CD4-positive, alpha-beta T cell treated with Interleukin-15 for 4 hours (primary cell): ENCODE data around the gene FAM229A.
A peak's percentile ranks its signal among the peaks of the same experiment; 100 is the strongest.
"Not testable (repeated sequence)": the region's sequence is repeated elsewhere in the genome, so short reads cannot be mapped to it uniquely, and the experiment has no call there.

Experiments
- DNase-seq: peaks from one replicate; pipeline ENCODE4 v3.0.0-alpha.2; 2020; ENCODE audit warnings: low spot score

The FAM229A gene

DNA sequence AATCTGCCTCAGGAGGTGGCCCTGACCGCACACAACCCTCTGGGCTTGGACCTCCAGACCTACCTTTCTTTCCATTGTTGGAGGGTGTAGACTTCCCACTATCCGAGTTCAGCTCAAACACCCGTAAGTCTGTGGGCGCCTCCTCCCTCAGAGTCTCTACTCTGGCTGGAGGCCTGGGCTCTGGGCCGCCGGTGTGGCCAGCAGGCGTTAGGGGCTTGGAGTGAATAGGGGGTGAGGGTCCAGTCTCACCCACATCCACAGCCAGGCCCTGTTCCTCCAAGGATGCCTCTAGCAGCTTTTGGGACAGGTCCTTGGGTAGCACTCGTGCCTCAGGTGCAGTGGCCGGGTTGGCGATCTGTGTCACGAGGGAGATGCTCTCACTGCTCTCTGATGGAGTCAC is 13.9 kb upstream of the FAM229A start:
- DNase-seq = no peak

DNA sequence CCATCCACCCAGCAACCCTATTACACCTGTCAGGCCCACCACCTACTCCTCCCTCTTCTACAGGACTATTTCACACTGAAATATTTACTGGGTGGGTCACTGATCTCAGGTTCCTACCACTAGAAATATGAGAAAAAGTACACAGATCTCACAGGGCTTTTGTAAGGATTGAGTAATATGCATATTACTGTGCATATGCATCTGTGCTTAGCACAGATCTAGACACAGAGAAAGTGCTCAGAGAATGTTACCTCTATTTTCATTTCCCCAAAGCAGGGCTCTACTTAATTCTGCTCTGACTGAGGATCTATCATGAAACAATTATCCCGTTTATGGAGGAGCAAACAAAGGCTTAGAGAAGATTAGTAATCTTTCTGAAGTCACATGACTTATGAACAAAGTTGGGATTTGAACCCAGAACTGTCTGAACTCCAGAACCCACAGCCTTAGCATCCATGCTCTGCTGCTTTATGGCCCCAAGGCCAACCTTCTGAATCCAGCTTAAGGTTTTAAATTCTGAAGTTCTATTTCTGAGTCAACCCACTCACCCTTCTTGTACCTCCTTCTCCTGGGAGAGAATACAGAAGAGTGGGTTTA is 11.8 kb upstream of the FAM229A start:
- DNase-seq = no peak

DNA sequence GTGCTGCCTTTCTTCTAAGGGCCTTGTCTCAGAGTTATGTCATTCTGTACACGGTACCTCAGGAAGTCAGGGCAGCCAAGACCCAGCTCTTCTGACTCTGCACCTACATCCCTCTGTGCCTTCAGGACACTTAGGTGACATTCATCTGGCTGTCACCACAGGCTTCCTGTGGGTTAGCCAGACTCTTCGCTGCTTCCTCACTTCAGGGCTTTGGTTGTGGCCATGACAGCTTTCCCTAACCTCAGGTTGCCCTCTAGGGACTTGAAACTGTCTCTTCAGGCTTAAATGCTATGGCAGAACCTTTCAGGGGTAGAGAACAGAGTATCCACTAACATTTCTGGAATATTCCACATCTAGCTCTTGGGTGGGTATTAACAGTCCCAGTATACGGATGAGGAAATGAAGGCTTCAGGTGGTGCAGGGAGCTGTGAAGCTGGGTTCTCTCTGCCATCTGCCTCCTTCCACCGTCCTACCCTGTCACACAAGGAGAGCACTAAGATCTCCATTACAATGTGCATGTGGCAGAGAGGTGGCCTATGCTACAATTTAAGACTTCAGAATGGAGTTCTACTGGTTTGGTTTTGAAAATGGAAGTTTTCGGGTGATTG is 10.0 kb upstream of the FAM229A start:
- peak; percentile 77 for DNase-seq

DNA sequence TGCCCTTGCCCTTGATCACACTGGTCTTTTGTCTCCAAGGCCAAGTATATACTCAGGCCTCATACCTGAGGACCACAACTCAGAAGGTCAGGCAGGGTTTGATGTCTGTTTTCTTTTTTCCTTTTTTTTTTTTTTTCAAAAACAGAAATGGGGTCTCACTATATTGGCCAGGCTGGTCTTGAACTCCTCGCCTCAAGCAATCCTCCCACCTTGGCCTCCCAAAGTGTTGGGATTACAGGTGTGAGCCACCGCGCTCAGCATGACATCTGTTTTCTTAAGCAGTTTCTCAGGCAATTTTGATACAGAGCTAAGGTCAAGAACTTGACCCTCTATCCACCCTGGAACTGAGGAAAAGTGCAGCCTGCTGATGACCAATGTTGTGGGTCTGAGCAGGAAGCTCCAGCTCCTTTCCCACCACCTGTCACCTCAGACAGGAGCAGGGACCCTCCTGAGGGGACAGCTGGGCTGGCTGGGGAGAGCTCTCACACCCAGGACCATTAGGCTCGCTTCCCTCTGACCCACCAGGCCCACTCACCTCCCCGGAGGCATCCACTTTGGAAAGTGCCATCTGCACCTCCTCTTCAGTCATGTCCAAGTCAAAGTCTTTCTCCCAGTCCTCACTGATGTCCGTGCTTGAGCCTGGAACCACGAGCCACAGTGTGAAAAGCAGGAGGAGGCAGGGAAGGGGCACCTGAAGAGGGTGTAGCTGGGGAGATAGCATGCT is 5.8 kb upstream of the FAM229A start:
- no peak for DNase-seq

DNA sequence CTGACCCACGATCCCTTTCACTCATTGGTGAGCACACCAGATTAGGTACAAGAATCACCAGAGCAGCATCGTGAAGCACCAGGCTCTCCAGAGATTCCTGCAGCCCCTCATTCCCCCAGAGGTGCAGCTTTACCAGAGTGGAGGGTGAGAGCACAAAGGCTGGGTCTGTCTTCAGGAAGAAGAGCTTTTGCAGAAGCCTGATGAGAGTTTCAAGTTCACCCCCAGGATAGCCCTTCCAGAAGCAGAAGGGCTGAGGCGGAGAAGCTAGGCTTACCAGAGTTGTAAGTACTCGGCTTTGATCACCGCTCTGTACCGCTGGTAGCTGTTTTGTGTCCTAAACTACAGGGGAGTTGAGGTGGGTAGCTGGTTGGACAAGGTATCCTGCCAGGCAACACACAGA is 3.2 kb upstream of the FAM229A start:
- DNase-seq = no peak

DNA sequence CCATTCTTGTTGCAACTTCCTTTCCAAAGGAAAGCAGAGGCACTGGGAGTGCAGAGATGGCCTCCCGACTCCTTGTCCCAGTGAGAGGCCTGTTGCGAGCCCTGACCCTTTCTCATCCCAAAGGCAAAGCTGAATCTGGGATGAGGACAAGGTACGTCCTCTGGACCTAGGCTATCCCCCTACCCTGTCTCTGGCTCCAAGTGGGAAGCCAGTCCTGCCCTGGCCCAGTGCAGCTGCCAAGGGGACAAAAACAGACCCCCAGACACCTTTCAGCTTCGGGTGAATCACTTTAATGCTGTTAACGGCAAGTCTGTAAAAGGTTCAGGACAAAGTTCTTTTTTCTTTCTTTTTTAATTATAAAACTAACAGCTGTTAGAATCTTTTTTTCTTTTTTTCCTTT is 2.6 kb upstream of the FAM229A start:
- DNase-seq = no peak

DNA sequence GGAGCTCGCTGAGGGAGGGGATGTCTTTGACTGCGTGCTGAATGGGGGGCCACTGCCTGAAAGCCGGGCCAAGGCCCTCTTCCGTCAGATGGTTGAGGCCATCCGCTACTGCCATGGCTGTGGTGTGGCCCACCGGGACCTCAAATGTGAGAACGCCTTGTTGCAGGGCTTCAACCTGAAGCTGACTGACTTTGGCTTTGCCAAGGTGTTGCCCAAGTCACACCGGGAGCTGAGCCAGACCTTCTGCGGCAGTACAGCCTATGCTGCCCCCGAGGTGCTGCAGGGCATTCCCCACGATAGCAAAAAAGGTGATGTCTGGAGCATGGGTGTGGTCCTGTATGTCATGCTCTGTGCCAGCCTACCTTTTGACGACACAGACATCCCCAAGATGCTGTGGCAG is 1.4 kb upstream of the FAM229A start:
- no peak for DNase-seq

DNA sequence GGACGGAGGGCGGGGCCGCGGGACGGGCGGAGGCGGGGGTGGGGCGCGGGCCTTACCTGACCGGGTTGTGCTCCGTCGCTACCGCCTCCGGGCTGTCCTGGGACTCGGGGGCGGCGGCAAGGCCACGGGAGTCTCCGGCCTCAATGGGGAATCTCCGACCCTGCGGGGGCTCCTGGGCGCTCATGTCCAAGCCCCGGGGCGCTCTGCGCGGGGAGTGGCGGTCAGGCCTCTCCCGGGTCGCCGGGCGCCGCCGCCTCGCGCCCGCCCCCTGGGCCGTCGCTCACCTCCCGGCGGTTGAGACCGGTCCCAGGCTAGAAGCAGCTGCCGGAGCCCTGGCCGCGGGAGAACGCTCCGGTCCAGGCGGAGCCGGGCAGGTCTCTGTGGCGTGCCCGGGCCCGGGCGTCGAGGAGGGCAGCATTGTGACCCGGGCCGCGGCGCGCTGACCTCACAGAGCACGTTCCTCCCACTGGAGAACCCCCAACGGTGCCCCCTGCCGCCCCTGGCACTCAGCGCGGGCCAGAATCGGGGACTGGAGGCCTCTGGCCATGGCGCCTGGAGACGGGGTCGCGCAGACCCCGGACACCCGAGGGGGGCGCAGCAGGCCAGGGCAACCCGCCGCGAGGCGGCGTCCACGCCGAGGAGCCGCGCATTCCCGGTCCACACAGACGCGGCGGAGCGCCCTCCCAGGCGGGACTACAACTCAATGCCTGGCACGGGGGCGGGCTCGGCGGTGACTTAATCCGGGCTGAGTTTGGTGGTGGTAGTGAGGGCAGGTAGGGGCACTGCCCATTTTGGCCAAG is 411 bp downstream of the FAM229A start:
- no peak for DNase-seq

DNA sequence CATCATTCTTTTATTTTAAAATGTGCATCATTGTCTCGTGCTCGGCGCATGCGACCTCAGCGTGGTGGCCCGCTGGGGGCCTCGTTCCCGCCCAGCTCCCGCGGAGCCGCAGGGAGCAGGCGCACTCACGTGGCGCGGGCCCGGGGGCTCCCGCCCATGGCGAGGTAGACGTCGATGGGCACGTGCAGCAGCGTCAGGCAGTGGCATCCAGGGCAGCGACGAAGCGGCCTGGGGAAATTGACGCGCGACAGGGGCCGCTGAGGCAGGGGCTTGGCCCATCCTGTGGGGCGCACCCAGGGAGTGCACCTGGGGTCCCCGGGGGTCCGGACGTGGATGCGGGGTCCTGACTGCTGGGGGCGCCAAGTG is 994 bp downstream of the FAM229A start:
- no peak for DNase-seq

DNA sequence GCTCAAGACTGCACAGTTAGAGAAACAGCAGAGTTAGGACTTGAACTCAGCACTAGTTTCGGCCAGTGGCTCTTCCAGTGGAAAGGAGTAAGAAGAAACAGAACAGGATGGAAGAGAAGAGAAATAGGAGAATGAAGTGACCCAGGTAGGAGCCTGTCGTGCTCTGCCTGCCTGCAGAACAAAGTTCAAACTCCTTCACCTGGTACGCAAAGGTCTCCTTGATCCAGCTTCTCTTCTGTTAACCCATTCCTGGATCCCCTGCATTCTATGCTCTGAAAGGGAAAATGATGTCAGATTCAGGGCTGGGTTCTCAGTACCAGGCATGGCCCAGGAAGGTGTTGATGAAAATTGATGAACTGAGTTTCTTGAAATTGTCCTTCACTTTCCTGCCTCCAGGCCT is 3.9 kb downstream of the FAM229A start:
- DNase-seq = no peak

DNA sequence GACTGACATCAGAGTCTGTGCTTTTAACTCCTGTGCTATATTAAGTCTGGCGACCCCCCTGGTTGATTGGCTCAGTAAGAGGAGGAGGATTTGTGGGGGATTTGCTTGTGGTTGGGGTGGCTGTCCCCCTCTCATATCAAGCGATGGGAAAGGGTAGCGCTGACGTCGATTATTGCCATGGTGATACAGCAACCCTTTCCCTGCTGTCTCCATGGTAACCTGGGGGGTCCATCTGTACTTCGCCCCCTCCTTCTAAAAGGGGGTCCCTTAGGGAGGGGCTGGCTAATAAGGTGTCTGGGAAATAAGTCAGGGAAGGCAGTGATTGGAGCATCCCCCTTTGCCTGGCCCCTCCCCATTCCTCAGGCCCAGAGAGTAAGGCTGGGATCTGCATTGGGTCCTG is 4.7 kb downstream of the FAM229A start:
- no peak for DNase-seq

DNA sequence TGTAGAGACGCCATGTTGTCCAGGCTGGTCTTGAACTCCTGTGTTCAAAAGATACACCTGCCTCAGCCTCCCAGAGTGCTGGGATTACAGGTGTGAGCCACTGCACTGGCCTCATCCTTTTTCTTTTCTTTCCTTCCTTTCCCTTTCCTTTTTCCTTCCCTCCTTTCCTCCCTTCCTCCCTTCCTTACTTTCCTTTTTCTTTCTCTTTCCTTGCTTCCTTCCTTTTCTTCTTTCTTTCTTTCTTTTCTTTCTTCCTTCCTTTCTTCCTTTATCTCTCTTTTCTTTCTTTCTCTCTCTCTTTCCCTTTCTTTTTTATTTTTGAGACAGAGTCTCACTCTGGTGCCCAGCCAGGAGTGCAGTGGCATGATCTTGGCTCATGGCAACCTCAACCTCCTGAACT is 5.8 kb downstream of the FAM229A start:
- no peak for DNase-seq

DNA sequence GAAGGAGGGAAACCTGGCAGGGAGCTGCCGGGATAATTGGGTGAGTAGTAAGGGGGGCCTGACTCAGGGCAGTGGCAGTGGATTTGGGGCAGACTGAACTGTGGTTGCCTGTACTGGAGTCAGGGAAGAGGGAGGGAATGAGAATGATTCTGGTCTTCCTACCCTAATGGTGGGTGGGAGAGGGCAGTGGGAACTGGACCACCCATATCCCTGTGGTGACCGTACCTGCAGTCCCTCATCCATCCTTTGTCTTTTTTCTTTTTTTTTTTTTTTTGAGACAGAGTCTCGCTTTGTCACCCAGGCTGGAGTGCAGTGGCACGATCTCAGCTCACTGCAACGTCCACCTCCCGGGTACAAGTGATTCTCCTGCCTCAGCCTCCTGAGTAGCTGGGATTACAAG is 6.5 kb downstream of the FAM229A start:
- DNase-seq = not testable (repeated sequence)

DNA sequence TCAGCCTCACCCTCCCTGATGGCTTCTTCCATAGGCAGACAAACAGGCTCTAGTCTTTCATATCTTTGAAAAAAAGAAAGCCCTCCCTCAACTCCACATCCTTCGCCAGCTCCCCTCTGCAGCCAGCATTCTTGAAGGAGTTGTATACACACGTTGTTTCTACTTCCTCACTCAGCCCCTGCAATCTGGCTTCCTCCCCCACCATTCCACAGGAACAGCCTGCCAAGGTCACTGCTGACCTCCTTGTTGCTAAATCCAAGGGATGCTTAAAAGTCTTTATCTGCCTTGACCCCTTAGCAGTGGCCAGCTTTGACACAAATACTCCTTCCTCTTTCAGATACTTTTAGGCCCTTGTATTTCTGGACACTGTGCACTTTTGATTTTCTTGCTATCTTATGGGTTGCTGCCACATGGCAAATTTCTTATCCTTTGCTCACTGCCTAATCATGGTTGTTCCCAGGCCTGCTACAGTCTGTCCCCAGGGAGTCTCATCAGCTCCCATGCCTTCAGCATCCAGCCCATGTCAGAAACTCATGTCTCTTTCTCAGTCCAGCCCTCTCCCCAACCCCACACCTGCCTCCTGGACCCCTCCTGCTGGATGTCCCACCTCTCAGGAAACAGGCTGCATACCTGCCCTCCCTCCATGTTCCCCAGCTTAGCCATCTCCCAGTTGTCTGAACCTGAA is 8.3 kb downstream of the FAM229A start:
- no peak for DNase-seq

DNA sequence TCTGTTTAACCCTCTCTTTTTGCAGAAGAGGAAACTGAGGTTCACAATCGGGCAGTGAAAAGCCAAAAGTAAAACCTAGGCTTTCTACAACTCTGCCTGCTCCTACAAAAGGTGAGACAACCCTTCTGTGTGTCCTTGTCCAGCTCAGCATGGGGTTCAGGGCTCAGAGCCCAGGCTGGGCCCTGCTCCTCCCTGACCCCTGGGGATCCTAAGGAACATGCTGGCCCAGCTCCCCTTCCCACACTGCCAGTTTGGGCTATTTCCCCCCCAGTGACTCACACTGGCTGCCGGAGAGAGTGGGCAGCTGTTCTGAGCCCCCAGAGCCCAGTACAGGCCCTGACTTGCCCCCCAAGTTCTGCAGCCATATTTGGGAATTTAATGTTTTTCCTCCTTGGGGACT is 8.9 kb downstream of the FAM229A start:
- no peak for DNase-seq

DNA sequence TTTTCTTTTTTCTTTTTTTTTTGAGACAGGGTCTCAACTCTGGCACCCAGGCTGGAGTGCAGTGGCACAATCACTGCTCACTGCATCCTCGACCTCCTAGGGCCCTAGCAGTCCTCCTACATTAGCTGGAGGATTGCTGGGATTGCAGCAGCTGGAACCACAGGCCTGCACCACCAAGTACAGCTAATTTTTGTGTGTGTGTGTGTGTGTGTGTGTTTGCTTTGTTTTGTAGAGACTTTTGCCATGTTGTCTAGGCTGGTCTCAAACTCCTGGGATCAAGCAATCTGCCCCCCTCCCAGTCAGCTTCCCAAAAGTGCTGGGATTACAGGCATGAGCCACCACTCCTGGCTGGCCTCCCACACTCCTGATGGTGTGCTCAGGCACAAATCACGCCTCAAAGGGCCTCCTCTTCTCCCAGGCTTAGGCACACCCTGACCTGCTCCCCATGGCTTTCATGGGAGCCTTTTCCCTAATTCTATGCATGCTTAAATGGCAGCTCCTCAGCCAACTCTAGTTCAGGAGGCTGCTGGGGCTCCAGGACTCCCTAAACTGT is 9.4 kb downstream of the FAM229A start:
- DNase-seq = no peak

DNA sequence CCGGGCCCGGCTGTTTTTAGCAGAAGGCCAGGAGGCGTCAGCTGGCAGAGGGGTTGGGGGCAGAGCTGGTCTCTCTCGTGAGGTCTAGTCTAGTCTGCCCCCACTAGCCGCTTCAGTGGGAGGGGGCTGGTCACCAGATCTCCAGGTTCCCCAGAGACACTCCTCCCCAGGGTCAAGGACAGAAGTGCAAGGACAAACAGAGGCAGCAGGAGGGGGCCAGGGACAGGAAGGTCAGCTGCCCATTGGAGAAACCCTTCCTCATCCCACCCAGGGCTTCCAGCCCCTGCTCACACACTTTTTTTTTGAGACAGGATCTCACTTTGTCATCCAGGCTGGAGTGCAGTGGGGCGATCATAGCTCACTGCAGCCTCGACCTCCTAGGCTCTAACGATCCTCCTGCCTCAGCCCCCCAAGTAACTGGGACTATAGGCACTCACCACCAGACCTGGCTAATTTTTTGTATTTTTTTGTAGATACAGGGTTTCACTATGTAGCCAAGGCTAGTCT is 10.0 kb downstream of the FAM229A start:
- DNase-seq = no peak

DNA sequence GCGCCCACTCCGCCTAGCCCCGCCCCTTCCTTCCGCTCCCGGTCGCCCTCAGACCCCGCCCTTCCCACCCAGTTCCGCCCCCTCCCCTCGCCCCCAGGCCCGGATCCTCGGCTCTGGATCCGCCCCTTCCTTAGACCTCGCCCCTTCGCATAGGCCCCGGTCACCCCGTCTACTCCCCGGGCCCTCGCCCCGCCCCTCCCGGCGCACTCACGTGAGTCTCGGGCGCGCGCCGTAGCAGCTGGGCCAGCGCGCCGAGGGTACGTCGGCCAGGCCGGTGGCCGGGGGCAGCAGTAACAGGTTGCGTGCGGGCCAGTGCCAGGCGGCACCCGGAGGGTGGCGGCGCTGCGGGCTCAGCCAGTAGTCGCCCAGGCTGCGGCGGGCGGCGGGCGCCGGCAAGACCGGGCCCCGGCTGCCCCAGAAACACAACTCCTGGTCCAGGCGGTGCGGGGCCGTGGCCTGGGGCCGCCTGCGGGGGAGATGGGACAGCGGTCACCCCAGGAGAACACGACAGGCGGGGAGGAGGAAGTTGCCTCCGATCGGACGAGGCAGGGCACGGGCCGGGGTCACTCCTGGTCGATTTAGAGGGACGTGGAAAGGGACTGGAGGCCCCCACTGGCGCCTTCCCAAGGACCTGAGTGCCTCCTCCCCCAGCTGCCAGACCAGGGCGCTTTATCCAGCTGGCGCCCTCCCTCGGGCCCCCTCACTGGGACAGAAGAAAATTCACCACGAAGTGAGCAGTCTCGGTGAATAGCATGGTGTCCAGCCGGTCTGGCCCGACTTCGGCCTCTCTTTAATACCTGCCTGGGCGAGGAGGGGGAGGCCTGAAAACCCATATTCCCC is 10.7 kb downstream of the FAM229A start:
- peak; percentile 92 for DNase-seq

DNA sequence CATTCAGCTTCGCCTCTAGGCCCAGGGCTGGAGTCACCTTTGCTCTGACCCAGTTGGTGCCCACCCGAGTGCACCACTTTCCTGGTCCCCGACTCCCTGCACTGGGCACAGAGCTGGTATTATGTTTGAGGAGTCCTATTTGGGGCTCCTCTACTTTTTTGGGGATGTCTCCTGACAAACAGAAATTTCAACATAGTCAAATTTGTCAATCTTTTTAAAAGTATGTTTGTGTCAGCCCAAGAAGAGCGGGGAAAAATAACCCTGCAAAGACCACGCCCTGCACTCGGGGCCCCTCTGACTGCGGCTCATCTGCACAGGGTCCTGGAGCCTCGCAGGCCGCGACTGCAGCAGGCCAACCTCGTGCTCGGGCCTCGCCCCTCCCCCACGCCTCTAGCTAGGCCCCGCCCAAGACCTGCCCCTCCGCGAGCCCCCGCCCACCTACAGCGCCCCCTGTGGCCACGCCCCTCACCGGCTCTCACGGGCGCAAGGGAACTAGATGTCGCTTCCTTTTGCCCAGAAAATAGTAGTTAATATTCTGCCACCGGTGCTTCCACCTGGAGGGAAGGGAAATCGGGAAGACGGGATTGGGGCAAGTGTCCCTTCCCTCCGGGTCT is 11.4 kb downstream of the FAM229A start:
- peak; percentile 67 for DNase-seq

DNA sequence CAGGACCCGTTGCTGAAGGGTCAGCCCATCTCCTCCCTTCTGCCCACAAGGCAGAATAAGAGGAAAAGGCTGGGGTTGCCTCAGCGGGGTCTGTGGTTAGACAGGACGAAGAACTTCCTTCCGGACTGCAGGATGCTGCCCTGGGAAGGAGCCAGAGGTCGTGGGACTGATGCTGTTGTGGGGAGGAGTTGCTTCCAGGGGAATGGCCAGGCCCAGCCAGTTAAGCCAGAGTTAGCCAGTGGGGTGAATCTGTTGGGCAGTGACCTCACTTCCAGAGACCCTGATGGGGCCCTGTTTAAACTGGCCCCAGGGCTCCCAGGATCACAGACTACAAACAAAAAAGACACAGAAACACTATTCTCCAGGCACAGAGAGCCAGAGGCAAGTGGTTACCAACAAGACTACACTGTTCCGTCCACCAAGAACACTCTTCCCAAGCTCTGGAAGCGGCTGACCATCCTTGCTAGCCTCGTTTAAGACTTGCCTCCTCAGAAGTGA is 13.0 kb downstream of the FAM229A start:
- no peak for DNase-seq
